Measurements from ENCODE around the gene KRTAP6-2.

The KRTAP6-2 gene

GRCh38 chr21:30563630-30564029 is 35.1 kb downstream of the KRTAP6-2 start:
- no peak for DNase-seq

GRCh38 chr21:30563072-30563471 is 35.6 kb downstream of the KRTAP6-2 start:
- no peak for DNase-seq

GRCh38 chr21:30561957-30562356 is 36.7 kb downstream of the KRTAP6-2 start:
- DNase-seq: no peak

GRCh38 chr21:30561264-30561895 is 37.3 kb downstream of the KRTAP6-2 start, which contains the start of gene KRTAP19-7:
Gene KRTAP19-7, minus strand, starts transcription at chr21:30561314. Its CDS starts 25 bp downstream, at chr21:30561289.
- no peak for DNase-seq

GRCh38 chr21:30555095-30555494 is 43.6 kb downstream of the KRTAP6-2 start:
- no peak for DNase-seq

GRCh38 chr21:30552782-30553181 is 45.9 kb downstream of the KRTAP6-2 start:
- DNase-seq: no peak

Data from NCI-H1436 treated with DMSO at 0.1 percent for 48 hours (cell line).